BLaER1 treated with 17β-estradiol and CSF1 and Interleukin-3, amounts not matched to agents 10 nM and 100 nM (cell line): ENCODE measurements around the gene TRIM62.

Experiments
- H3K27ac ChIP-seq, 11 experiments: shearing (Covaris generic); formaldehyde crosslinking; 2 replicates each; pipeline ENCODE4 v1.8.1; 2022
- H3K27me3 ChIP-seq, 11 experiments: shearing (Covaris generic); formaldehyde crosslinking; 2 replicates each; pipeline ENCODE4 v1.8.1; 2022
- H3K36me3 ChIP-seq, 11 experiments: shearing (Covaris generic); formaldehyde crosslinking; 2 replicates each; pipeline ENCODE4 v1.8.1; 2022
- H3K4me1 ChIP-seq, 10 experiments: shearing (Covaris generic); formaldehyde crosslinking; 2 replicates each; pipeline ENCODE4 v1.8.1; 2022
- H3K4me2 ChIP-seq, 11 experiments: shearing (Covaris generic); formaldehyde crosslinking; 2 replicates each; pipeline ENCODE4 v1.8.1; 2022
- H3K4me3 ChIP-seq, 10 experiments: shearing (Covaris generic); formaldehyde crosslinking; 2 replicates each; pipeline ENCODE4 v1.8.1; 2022
- H3K9ac ChIP-seq, 11 experiments: shearing (Covaris generic); formaldehyde crosslinking; 2 replicates each; pipeline ENCODE4 v1.8.1; 2022
- H3K9me3 ChIP-seq, 11 experiments: shearing (Covaris generic); formaldehyde crosslinking; replicated peaks in 1 of 11; 2 replicates each; pipeline ENCODE4 v1.8.1; 2022
- H4K20me1 ChIP-seq, 11 experiments: shearing (Covaris generic); formaldehyde crosslinking; 2 replicates each; pipeline ENCODE4 v1.8.1; 2022
- Cebpa-rat ChIP-seq, 11 experiments: shearing (Covaris generic); IDR thresholded peaks; 2 replicates each; pipeline ENCODE4 v1.8.1; 2022

TRIM62 gene

GRCh38 chr1:33176887-33177286 lies 5.0 kb downstream of the TRIM62 start:
- Histone ChIP-seq H3K4me1 (peaks cover 7 to 24% (median 8%) of the 10 kb centered on the region in 10 experiments), H3K36me3 (peaks cover 0 to 20% (median 5%) of the 10 kb centered on the region in 11 experiments; a peak in 12 of 22 replicates), H3K9ac (no peak overlapping the region), H3K4me2 (no peak overlapping the region), H4K20me1 (peaks cover 0 to 53% (median 25%) of the 10 kb centered on the region in 11 experiments; a peak in 17 of 22 replicates), H3K9me3 (no peaks in the 10 kb centered on the region), H3K4me3 (no peak overlapping the region), H3K27ac (no peak overlapping the region), H3K27me3 (no peaks in the 10 kb centered on the region)
- TF ChIP-seq Cebpa-rat (IDR thresholded peaks at IDR 0.05), result no peak

DNA sequence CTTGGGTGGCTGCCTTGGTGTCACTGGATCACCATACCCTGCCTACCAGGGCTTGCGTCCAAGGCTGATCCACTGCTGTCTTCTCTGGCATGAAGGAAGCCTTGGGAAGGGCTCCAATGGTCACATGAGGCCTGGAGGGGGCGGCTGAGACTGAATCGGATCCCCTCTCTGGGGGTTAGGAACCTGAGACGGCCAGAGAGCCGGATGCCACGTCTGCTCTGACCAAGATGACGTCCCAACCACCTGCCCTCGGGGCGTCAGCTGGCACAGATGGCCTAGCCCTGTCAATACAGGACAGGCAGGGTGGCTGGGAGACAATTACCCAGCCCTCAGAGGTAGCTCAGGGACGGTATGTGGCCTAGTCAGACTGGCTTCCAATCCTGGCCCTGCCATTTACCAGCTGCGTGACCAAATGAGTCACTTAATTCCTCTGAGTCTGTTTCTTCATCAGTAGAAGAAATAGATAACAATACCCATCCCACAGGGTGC lies 5.4 kb downstream of the TRIM62 start:
- Histone ChIP-seq H3K27me3 (no peaks in the 10 kb centered on the region), H3K9ac (no peak overlapping the region), H3K36me3 (peaks cover 0 to 20% (median 5%) of the 10 kb centered on the region in 11 experiments; a peak in 12 of 22 replicates), H4K20me1 (peaks cover 0 to 51% (median 24%) of the 10 kb centered on the region in 11 experiments; a peak in 17 of 22 replicates), H3K27ac (no peak overlapping the region), H3K4me1 (peaks cover 7 to 24% (median 8%) of the 10 kb centered on the region in 10 experiments), H3K4me2 (no peak overlapping the region), H3K4me3 (no peak overlapping the region), H3K9me3 (no peaks in the 10 kb centered on the region)
- TF ChIP-seq Cebpa-rat (IDR thresholded peaks at IDR 0.05), result no peak

DNA sequence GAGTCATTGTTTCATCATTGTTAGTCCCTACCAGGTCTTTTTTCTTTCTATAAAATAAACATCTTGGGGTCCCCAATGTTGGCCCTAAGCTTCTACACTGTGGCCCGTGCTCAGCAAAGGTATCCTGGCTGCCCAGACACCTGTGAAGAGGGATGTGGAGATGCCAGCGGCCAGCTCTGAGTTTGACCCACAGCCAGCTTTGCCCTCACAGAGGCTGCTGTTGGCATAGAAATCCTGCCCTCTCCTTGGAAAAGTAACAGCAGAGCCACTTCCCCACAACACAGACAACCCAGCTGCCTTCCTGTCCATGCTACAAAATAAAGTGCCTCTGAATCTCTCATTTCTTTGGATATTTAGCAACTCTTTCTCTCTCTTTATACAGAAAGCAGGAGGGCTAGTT lies 6.0 kb downstream of the TRIM62 start:
- H3K27ac ChIP-seq, result no peak overlapping the region
- H4K20me1 ChIP-seq, result peaks cover 0 to 48% (median 18%) of the 10 kb centered on the region in 11 experiments; a peak in 16 of 22 replicates
- peaks cover 0 to 20% (median 5%) of the 10 kb centered on the region in 11 experiments; a peak in 12 of 22 replicates for H3K36me3 ChIP-seq
- peaks cover 7 to 19% (median 8%) of the 10 kb centered on the region in 10 experiments for H3K4me1 ChIP-seq
- no peak overlapping the region for H3K4me2 ChIP-seq
- TF ChIP-seq Cebpa-rat (IDR thresholded peaks at IDR 0.05), result no peak
- no peaks in the 10 kb centered on the region for H3K27me3 ChIP-seq
- H3K4me3 ChIP-seq, result no peak overlapping the region
- no peak overlapping the region for H3K9ac ChIP-seq
- H3K9me3 ChIP-seq, result no peaks in the 10 kb centered on the region

GRCh38 chr1:33173091-33173490 lies 8.8 kb downstream of the TRIM62 start:
- Histone ChIP-seq H3K27ac (no peak overlapping the region), H3K4me3 (no peak overlapping the region), H3K4me2 (no peak overlapping the region), H3K27me3 (no peaks in the 10 kb centered on the region), H3K9me3 (no peaks in the 10 kb centered on the region), H4K20me1 (peaks cover 0 to 47% (median 7%) of the 10 kb centered on the region in 11 experiments; a peak in 9 of 22 replicates), H3K4me1 (peaks cover 0 to 19% (median 0%) of the 10 kb centered on the region in 10 experiments; a peak in 7 of 20 replicates), H3K9ac (no peak overlapping the region), H3K36me3 (peaks cover 0 to 20% (median 11%) of the 10 kb centered on the region in 11 experiments; a peak in 13 of 22 replicates)
- TF ChIP-seq Cebpa-rat (IDR thresholded peaks at IDR 0.05), result no peak

- TF ChIP-seq Cebpa-rat (IDR thresholded peaks at IDR 0.05), result no peak
- H3K27ac ChIP-seq, result no peak overlapping the region
- H3K27me3 ChIP-seq, result no peaks in the 10 kb centered on the region
- no peaks in the 10 kb centered on the region for H3K9me3 ChIP-seq
- H3K4me2 ChIP-seq, result 0 out of 22 replicates have a peak overlapping the region, but pooled peaks of 1 of the 11 experiments have one; percentile 15
- H4K20me1 ChIP-seq, result peaks cover 0 to 41% (median 4%) of the 10 kb centered on the region in 11 experiments; a peak in 6 of 22 replicates
- H3K4me1 ChIP-seq, result peaks cover 0 to 19% (median 0%) of the 10 kb centered on the region in 10 experiments; a peak in 6 of 20 replicates
- H3K9ac ChIP-seq, result no peak overlapping the region
- H3K36me3 ChIP-seq, result peaks cover 0 to 29% (median 15%) of the 10 kb centered on the region in 11 experiments; a peak in 14 of 22 replicates
- H3K4me3 ChIP-seq, result no peak overlapping the region
These were observed 9.6 kb downstream of the TRIM62 start for GRCh38 chr1:33171977-33172813.

DNA sequence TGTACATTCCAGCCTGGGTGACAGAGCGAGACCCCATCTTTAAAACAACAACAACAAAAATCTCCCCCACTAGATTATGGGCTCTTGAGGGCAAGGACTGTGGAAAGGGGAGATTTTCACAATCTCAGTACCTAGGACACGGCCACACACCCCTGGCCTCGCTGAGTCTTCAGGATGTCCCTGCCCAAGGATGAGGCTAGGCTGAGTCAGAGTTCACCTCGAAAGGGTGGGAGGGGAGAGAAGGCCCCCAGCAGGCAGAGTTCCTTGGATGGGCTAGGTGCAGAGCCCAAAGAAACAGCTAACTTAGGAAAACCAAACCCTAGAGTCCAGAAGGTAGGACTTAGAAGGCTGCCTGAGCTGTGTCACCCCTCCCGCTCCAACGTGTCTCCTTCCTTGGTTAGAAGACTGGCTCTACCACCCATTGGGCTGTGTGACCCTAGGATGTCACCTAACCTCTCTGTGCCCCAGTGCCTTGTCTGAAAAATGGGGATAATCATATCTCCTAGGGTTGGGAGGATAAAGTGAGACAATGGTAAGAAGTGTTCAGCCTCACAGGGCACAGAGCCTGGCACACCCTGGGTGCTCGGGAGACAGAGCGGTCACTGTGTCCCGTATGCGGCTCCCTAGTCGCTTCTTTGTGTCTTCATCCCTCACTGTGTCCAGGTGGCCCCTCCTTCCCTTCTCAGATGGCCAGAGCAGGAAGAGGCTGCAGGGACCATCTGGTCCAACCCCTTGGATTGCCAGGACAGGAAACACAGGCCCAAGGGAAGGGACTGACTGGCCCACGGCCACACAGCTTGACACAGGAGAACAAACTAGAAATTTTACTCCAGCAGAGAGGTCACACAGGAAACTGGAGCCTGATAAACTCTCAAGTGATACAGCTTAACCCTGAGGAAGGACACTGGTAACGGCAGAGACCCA lies 11.2 kb downstream of the TRIM62 start:
- no peak for TF ChIP-seq Cebpa-rat (IDR thresholded peaks at IDR 0.05)

DNA sequence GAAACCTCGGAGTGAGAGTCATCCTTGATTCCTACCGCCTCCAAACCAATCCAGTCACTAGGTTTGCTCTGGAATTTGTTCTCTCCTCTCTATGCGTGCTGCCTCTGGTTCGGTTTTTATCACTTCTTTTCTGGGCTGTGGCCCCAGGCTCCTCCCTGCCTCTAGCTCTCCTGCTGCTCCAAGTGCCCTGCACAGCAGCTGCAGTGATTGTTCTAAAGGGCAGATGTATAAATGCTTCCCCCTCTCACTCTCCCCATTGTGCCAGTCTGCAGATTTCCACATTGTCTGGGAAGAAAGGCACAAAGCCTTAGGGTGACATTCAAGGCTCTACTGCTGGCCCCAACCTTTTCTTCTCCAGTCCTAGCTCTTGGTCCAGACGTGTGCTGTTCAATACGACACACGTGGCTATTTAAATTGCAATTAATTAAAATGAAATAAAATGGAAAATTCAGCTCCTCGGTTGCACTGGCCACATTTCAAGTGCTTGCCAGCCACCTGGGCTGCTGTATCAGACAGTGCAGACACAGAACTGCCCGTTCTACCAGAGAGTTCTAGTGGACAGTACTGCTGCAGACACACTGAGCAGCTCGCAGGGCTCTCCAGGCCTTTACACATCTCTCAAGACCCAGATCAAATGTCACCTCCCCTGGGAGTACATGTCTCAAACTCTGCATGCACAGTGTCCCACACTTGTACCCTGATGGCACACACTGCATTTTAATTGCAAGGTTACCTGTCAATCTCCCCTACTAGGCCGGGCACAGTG lies 12.4 kb downstream of the TRIM62 start:
- H3K36me3 ChIP-seq, result peaks cover 0 to 33% (median 19%) of the 10 kb centered on the region in 11 experiments; a peak in 13 of 22 replicates
- H3K9me3 ChIP-seq, result peaks cover 0 to 6% (median 0%) of the 10 kb centered on the region in 11 experiments; a peak in 3 of 22 replicates
- peaks cover 0 to 31% (median 0%) of the 10 kb centered on the region in 11 experiments; a peak in 4 of 22 replicates for H4K20me1 ChIP-seq
- 0 out of 22 replicates have a peak overlapping the region, but pooled peaks of 1 of the 11 experiments have one; percentile 2 for H3K4me2 ChIP-seq
- no peaks in the 10 kb centered on the region for H3K27me3 ChIP-seq
- H3K27ac ChIP-seq, result no peak overlapping the region
- peaks cover 0 to 19% (median 0%) of the 10 kb centered on the region in 10 experiments; a peak in 8 of 20 replicates for H3K4me1 ChIP-seq
- TF ChIP-seq Cebpa-rat (IDR thresholded peaks at IDR 0.05), result no peak
- no peak overlapping the region for H3K4me3 ChIP-seq
- no peak overlapping the region for H3K9ac ChIP-seq

More for the DNA sequence above, 11.2 kb downstream of the TRIM62 start:
- Histone ChIP-seq H3K9me3 (peaks cover 0 to 4% (median 0%) of the 10 kb centered on the region in 11 experiments; a peak in 3 of 22 replicates), H3K4me2 (no peak overlapping the region), H4K20me1 (peaks cover 0 to 31% (median 4%) of the 10 kb centered on the region in 11 experiments; a peak in 4 of 22 replicates), H3K27ac (no peak overlapping the region), H3K4me3 (no peak overlapping the region), H3K4me1 (peaks cover 0 to 19% (median 0%) of the 10 kb centered on the region in 10 experiments; a peak in 5 of 20 replicates), H3K27me3 (no peaks in the 10 kb centered on the region), H3K9ac (peak overlapping the region in 1 of 11 experiments; percentile 21; a peak in 1 of 22 replicates), H3K36me3 (peaks cover 0 to 34% (median 18%) of the 10 kb centered on the region in 11 experiments; a peak in 15 of 22 replicates)
